ENCODE results near the gene NKX1-1.
"Not testable (repeated sequence)": the region's sequence is repeated elsewhere in the genome, so short reads cannot be mapped to it uniquely, and the experiment has no call there.

Gene NKX1-1

GRCh38 chr4:1406394-1406980, at the start of gene NKX1-1:
Gene NKX1-1 (minus strand): TSS chr4:1406442. CDS start chr4:1406442, 0 bp downstream.
- DNase-seq: no peak

- no peak for DNase-seq
These were observed 47.5 kb upstream of the NKX1-1 start for GRCh38 chr4:1453731-1454130.

- no peak for DNase-seq
These were observed 46.3 kb upstream of the NKX1-1 start for GRCh38 chr4:1452431-1453051.

- no peak for DNase-seq
These were observed 45.5 kb upstream of the NKX1-1 start for GRCh38 chr4:1451752-1452122.

GRCh38 chr4:1451106-1451751, 45.0 kb upstream of the NKX1-1 start:
- DNase-seq: no peak

GRCh38 chr4:1449833-1450741, 43.8 kb upstream of the NKX1-1 start:
- DNase-seq: no peak

GRCh38 chr4:1449475-1449832, 43.2 kb upstream of the NKX1-1 start:
- no peak for DNase-seq

- no peak for DNase-seq
These were observed 42.6 kb upstream of the NKX1-1 start for GRCh38 chr4:1448589-1449420.

GRCh38 chr4:1447676-1448588, 41.7 kb upstream of the NKX1-1 start:
- no peak for DNase-seq

- no peak for DNase-seq
These were observed 40.5 kb upstream of the NKX1-1 start for GRCh38 chr4:1446502-1447386.

GRCh38 chr4:1445716-1446445, 39.6 kb upstream of the NKX1-1 start:
- DNase-seq: no peak

- not testable (repeated sequence) for DNase-seq
These were observed 37.5 kb upstream of the NKX1-1 start for GRCh38 chr4:1443688-1444172.

- DNase-seq: no peak
These were observed 20.8 kb upstream of the NKX1-1 start for GRCh38 chr4:1427010-1427409.

- DNase-seq: no peak
These were observed 15.4 kb upstream of the NKX1-1 start for GRCh38 chr4:1421657-1422056.

GRCh38 chr4:1419708-1420107, 13.5 kb upstream of the NKX1-1 start:
- no peak for DNase-seq

GRCh38 chr4:1418494-1419285, 12.4 kb upstream of the NKX1-1 start:
- DNase-seq: no peak

GRCh38 chr4:1417522-1418390, 11.5 kb upstream of the NKX1-1 start:
- DNase-seq: no peak

GRCh38 chr4:1416948-1417260, 10.7 kb upstream of the NKX1-1 start:
- DNase-seq: no peak

Measured in CD4-positive, alpha-beta T cell treated with Interleukin-6 for 4 hours (primary cell).